NCI-H2196 treated with DMSO at 0.1 percent for 48 hours (cell line): ENCODE measurements around the gene ALDH1L1.
"Not testable (repeated sequence)": the region's sequence is repeated elsewhere in the genome, so short reads cannot be mapped to it uniquely, and the experiment has no call there.

Source experiments
- DNase-seq: peaks from one replicate; lab custom pipeline; 2025; ENCODE audit not compliant: unreplicated experiment; lab: John Stamatoyannopoulos, UW

ALDH1L1 gene

GRCh38 chr3:126084768-126085180, 95.6 kb downstream of the ALDH1L1 start:
- no peak for DNase-seq

GRCh38 chr3:126083913-126084767, 96.2 kb downstream of the ALDH1L1 start, which contains the start of gene SLC41A3:
SLC41A3 (minus strand) TSS chr3:126084124; CDS start chr3:126068219, 15,905 bp downstream.
- DNase-seq = peak; percentile 85

- DNase-seq = peak; percentile 43
Measured at GRCh38 chr3:126083511-126083912, 96.9 kb downstream of the ALDH1L1 start.

GRCh38 chr3:126083138-126083445, 97.3 kb downstream of the ALDH1L1 start:
- DNase-seq = no peak

GRCh38 chr3:126082362-126083137, 97.8 kb downstream of the ALDH1L1 start:
- no peak for DNase-seq

GRCh38 chr3:126081618-126082361, 98.6 kb downstream of the ALDH1L1 start:
- DNase-seq = peak; percentile 57

GRCh38 chr3:126080970-126081369, 99.4 kb downstream of the ALDH1L1 start:
- no peak for DNase-seq

GRCh38 chr3:126078866-126079265, 101.5 kb downstream of the ALDH1L1 start:
- no peak for DNase-seq

GRCh38 chr3:126077754-126078153, 102.6 kb downstream of the ALDH1L1 start:
- no peak for DNase-seq

- DNase-seq = no peak
Measured at GRCh38 chr3:126076140-126076539, 104.2 kb downstream of the ALDH1L1 start.

- no peak for DNase-seq
Measured at GRCh38 chr3:126070146-126070545, 110.2 kb downstream of the ALDH1L1 start.

GRCh38 chr3:126067959-126068358, 112.4 kb downstream of the ALDH1L1 start:
- DNase-seq = no peak

- not testable (repeated sequence) for DNase-seq
Measured at GRCh38 chr3:126066676-126067075, 113.7 kb downstream of the ALDH1L1 start.

- DNase-seq = no peak
Measured at GRCh38 chr3:126065876-126066275, 114.5 kb downstream of the ALDH1L1 start.

- DNase-seq = no peak
Measured at GRCh38 chr3:126064627-126065258, 115.6 kb downstream of the ALDH1L1 start.

GRCh38 chr3:126063358-126063965, 116.9 kb downstream of the ALDH1L1 start:
- DNase-seq = no peak

GRCh38 chr3:126061301-126062032, 118.9 kb downstream of the ALDH1L1 start:
- DNase-seq = no peak

- no peak for DNase-seq
Measured at GRCh38 chr3:126060613-126061145, 119.7 kb downstream of the ALDH1L1 start.

- DNase-seq = no peak
Measured at GRCh38 chr3:126058666-126059065, 121.7 kb downstream of the ALDH1L1 start.

GRCh38 chr3:126057936-126058335, 122.5 kb downstream of the ALDH1L1 start:
- no peak for DNase-seq
